VCaP (cell line): Measurements from ENCODE around the gene BDH1.
"Not testable (repeated sequence)": the region's sequence is repeated elsewhere in the genome, so short reads cannot be mapped to it uniquely, and the experiment has no call there.

Experiments
- H3K27ac ChIP-seq: fragments of 450-650 bp; 2 replicates; pipeline ENCODE4 v1.5.1; 2017
- CTCF ChIP-seq: fragments of 450-650 bp; conservative IDR thresholded peaks from 2 replicates; pipeline ENCODE4 v1.5.1; 2017; ENCODE audit warnings: mild to moderate bottlenecking, moderate library complexity

Gene BDH1

GRCh38 chr3:197478746-197479668, 76.8 kb downstream of the BDH1 start:
- no peak overlapping the region for H3K27ac ChIP-seq

GRCh38 chr3:197477816-197478215, 78.0 kb downstream of the BDH1 start:
- not testable (repeated sequence) for H3K27ac ChIP-seq

More at GRCh38 chr3:197478746-197479668, 76.8 kb downstream of the BDH1 start:
- TF ChIP-seq CTCF, result no peak

DNA sequence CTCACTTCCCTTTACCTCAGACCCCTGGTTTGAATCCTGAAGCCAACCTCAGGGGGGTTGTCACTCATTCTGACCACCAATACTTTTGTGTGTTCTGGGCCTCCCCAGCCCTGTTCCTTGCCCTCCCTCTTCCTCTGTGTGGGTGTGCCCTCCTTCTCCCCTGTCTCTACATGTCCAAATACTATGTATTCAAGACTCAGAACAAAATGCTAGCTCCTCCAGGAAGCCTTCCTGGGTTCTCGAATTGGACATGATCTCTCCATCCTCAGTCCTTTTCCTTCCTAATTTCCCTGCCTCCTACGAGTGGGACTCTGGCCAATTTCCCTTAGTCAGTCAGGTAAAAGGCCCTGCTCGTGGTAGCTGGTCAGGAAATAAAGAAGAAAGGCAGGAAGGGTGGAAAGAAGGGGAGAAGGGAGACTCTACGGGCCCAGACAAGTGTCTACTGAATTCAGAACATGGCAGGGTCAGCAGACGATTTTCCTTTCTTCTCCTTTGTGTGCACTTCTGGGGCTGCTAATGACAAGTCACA, 79.7 kb downstream of the BDH1 start:
- TF ChIP-seq CTCF, result no peak
- H3K27ac ChIP-seq, result no peak overlapping the region

GRCh38 chr3:197475514-197475913, 80.3 kb downstream of the BDH1 start:
- H3K27ac ChIP-seq, result no peak overlapping the region
- TF ChIP-seq CTCF, result no peak

- H3K27ac ChIP-seq, result no peak overlapping the region
- no peak for TF ChIP-seq CTCF
Observed at GRCh38 chr3:197472151-197472550, 83.6 kb downstream of the BDH1 start.

DNA sequence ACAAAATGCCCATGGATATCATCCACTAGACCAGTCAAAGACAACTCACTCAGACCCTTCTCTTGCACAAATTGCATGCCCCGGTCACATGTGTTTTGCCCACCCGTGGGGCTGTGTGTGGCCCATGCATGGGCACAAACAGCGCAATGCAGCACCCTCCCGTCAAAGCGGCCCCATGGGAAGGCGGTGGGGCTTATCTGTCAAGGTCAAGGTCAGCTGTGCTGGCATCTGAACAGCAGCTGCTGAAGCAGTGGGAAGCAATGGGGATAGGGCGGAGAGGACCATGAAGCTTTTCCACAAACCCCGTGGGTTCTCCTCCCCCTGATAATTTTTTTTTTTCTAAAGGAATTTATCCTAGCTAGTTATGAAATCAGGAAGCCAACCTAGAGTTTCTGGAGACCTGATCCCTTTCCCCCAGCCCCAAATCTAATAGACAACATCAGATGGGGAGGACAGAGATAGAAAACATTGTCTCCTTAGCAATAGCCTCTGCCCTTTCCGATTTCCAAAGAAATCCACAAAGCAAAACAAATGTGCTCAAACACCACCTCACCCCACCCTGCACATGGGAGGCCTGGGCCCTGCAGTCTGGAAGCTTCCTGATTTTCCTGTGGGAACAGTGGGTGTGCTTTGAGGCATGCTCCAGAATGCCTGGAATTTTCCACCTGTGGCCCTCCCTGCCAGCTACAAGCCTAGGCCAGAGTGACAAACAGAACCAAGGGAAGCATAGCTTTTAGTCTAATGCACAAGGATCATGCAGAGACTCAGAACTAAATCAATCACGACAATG, 84.4 kb downstream of the BDH1 start:
- no peak for TF ChIP-seq CTCF
- H3K27ac ChIP-seq, result no peak overlapping the region

DNA sequence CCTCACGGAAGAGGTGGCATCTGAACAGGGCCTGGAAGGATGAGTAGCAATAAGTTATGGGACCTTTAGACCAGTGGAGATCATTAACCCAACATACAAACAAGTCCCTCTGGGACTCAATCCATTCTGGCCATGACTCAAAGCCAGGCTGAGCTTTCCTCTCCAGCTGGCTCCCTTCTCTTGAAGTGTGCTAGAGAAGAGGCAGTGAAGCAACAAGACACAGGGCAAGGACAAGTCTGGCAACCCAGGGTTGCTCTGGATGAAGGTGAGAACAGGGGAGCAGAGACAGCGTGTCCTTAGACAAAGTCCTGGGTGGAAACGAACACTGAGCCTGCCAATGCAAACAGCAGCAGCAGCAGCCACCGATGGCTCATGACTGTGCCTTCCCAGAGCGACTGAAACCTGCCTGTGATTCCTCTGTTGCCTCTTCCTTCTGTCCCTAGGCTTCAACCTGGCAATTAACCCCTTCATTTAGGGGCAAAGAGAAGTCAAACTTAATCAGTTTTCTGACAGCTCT, 86.8 kb downstream of the BDH1 start:
- H3K27ac ChIP-seq, result no peak overlapping the region
- no peak for TF ChIP-seq CTCF
